ENCODE results near the gene LIMS1. TPM values are rescaled to one million over a fixed set of nuclear protein-coding genes. Genes with fewer than 3 reads are reported as not detected.

LIMS1 gene
- total and polyA plus RNA-seq, 4 donors: 26.7 to 102 (median 90.4) TPM

DNA sequence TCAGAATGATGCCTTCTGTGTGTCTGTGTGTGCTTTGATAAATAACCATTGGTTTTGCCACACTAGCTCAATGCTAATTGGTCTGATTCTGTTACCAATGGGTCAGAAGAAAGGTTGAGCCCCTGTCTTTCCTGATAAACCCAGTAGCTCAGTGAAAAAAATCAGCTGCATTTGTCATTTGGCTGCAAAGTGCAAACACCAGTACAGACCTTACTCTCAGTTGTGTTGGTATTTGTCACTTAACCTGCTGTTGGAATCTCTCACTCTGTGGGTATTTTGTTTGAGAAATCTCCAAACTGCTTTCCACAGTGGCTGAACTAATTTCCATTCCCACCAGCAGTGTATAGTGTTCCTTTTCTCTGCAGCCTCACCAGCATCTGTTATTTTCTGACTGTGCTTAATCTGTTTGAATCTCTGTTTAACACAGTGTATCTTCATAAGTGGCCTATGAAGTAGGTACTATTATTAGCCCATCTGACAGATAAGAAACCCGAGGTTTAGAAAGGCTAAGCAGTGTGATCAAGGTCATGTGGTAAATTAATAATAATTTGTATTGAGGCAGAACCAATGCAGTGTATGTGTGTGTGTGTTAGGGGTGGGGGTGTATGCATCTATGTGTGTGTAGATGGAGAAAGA is 26.7 kb downstream of the LIMS1 start:
- Histone ChIP-seq H3K9me3 (ENCODE audit: control insufficient read depth in 4 of 4, insufficient read depth in 3 of 4, low read length in 3 of 4) (peaks cover 0 to 7% (median 0%) of the 10 kb centered on the region in 4 donors), H3K27me3 (ENCODE audit: control insufficient read depth in 3 of 3, insufficient read depth in 3 of 3, low read length in 2 of 3) (no peaks in the 10 kb centered on the region), H3K4me3 (no peak overlapping the region), H3K36me3 (ENCODE audit: control insufficient read depth in 4 of 4, insufficient read depth in 4 of 4, low read length in 4 of 4) (peaks cover 0 to 13% (median 3%) of the 10 kb centered on the region in 4 donors), H3K4me1 (ENCODE audit: control insufficient read depth in 5 of 5, insufficient read depth in 5 of 5, low read length in 5 of 5) (peaks cover 0 to 24% (median 9%) of the 10 kb centered on the region in 5 donors), H3K9ac (ENCODE audit: insufficient read depth in 1 of 2, low read length in 2 of 2) (no peak overlapping the region), H3K27ac (ENCODE audit: low read depth in 1 of 2, low read length in 1 of 2) (no peak overlapping the region)
- 23 to 71% methylated on average over 1 of the region's 1 CpG for WGBS, 2 donors
- ATAC-seq (ENCODE audit: insufficient read depth, low FRiP score) (no peak), DNase-seq (no peak)
- TF ChIP-seq, protein P1, sequence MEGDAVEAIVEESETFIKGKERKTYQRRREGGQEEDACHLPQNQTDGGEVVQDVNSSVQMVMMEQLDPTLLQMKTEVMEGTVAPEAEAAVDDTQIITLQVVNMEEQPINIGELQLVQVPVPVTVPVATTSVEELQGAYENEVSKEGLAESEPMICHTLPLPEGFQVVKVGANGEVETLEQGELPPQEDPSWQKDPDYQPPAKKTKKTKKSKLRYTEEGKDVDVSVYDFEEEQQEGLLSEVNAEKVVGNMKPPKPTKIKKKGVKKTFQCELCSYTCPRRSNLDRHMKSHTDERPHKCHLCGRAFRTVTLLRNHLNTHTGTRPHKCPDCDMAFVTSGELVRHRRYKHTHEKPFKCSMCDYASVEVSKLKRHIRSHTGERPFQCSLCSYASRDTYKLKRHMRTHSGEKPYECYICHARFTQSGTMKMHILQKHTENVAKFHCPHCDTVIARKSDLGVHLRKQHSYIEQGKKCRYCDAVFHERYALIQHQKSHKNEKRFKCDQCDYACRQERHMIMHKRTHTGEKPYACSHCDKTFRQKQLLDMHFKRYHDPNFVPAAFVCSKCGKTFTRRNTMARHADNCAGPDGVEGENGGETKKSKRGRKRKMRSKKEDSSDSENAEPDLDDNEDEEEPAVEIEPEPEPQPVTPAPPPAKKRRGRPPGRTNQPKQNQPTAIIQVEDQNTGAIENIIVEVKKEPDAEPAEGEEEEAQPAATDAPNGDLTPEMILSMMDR (IDR thresholded peaks at IDR 0.05; ENCODE audit: control extremely low read depth, extremely low read depth): no peak

DNA sequence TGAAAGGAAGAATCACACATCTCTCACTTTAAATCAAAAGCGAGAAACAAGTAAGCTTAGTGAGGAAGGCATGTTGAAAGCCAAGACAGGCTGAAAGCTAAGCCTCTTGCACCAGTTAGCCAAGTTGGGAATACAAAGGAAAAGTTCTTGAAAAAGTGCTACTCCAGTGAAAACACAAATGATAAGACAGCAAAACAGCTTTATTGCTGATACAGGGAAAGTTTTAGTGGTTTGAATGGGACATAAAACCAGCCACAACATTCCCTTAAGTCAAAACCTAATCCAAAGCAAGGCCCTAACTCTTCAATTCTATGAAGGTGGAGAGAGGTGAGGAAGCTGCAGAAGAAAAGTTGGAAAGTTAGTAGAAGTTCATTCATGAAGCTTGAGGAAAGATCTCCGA is 28.0 kb downstream of the LIMS1 start:
- Histone ChIP-seq H3K27ac (ENCODE audit: low read depth in 1 of 2, low read length in 1 of 2) (no peak overlapping the region), H3K9ac (ENCODE audit: insufficient read depth in 1 of 2, low read length in 2 of 2) (no peak overlapping the region), H3K27me3 (ENCODE audit: control insufficient read depth in 3 of 3, insufficient read depth in 3 of 3, low read length in 2 of 3) (no peaks in the 10 kb centered on the region), H3K9me3 (ENCODE audit: control insufficient read depth in 4 of 4, insufficient read depth in 3 of 4, low read length in 3 of 4) (peaks cover 0 to 7% (median 0%) of the 10 kb centered on the region in 4 donors), H3K4me1 (ENCODE audit: control insufficient read depth in 5 of 5, insufficient read depth in 5 of 5, low read length in 5 of 5) (peaks cover 0 to 24% (median 9%) of the 10 kb centered on the region in 5 donors), H3K4me3 (no peak overlapping the region), H3K36me3 (ENCODE audit: control insufficient read depth in 4 of 4, insufficient read depth in 4 of 4, low read length in 4 of 4) (peaks cover 0 to 13% (median 2%) of the 10 kb centered on the region in 4 donors)
- 94 to 98% methylated on average over 2 of the region's 2 CpGs for WGBS, 2 donors
- no peak for ATAC-seq (ENCODE audit: insufficient read depth, low FRiP score)
- DNase-seq: no peak
- TF ChIP-seq, protein P1 (IDR thresholded peaks at IDR 0.05; ENCODE audit: control extremely low read depth, extremely low read depth): no peak

DNA sequence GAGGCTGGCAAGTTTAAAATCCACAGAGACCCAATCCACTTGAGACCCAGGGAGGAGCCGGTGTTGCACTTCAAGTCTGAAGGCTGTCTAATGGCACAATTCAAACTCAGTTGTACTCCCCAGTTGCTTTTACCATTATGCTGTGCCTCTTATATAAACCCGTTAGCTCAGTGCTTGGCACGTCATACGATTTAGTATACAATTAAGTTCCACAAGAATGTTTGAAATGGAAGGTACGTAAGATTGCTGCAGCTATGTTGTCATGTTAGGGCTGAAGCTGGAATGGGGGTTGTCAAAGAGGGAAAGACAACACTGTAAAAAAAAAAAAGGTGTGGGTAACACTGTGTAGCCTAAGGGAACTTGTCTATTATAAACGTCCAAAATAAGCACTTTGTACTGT is 30.2 kb downstream of the LIMS1 start:
- no peak overlapping the region for H3K4me3 ChIP-seq
- DNase-seq (no peak), ATAC-seq (ENCODE audit: insufficient read depth, low FRiP score) (no peak)
- peaks cover 0 to 13% (median 4%) of the 10 kb centered on the region in 4 donors for H3K36me3 ChIP-seq (ENCODE audit: control insufficient read depth in 4 of 4, insufficient read depth in 4 of 4, low read length in 4 of 4)
- H3K27me3 ChIP-seq (ENCODE audit: control insufficient read depth in 3 of 3, insufficient read depth in 3 of 3, low read length in 2 of 3): no peaks in the 10 kb centered on the region
- TF ChIP-seq, protein P1 (IDR thresholded peaks at IDR 0.05; ENCODE audit: control extremely low read depth, extremely low read depth): no peak
- peaks cover 0 to 24% (median 7%) of the 10 kb centered on the region in 5 donors for H3K4me1 ChIP-seq (ENCODE audit: control insufficient read depth in 5 of 5, insufficient read depth in 5 of 5, low read length in 5 of 5)
- 67 to 86% methylated on average over 6 of the region's 6 CpGs for WGBS, 2 donors
- no peak overlapping the region for H3K9ac ChIP-seq (ENCODE audit: insufficient read depth in 1 of 2, low read length in 2 of 2)
- H3K9me3 ChIP-seq (ENCODE audit: control insufficient read depth in 4 of 4, insufficient read depth in 3 of 4, low read length in 3 of 4): peaks cover 0 to 7% (median 0%) of the 10 kb centered on the region in 4 donors
- no peak overlapping the region for H3K27ac ChIP-seq (ENCODE audit: low read depth in 1 of 2, low read length in 1 of 2)

All from lung (tissue), 12 donors.